Neuronal stem cell (in vitro differentiated cells): ENCODE results near the gene H6PD.

ENCODE experiments used
- DNase-seq: peaks from one replicate; pipeline ENCODE4 v3.0.0-alpha.2; 2013; ENCODE audit warnings: low spot score
- H2AFZ ChIP-seq: one replicate; pipeline ENCODE4 v1.6.1; 2013; ENCODE audit warnings: mild to moderate bottlenecking, low read length, inconsistent platforms
- H2AK5ac ChIP-seq: 2 replicates; pipeline ENCODE4 v1.6.1; 2013; ENCODE audit warnings: low read depth, mild to moderate bottlenecking, inconsistent platforms, low read length, moderate library complexity, mixed read lengths
- H2BK120ac ChIP-seq: 2 replicates; pipeline ENCODE4 v1.6.1; 2013; ENCODE audit warnings: low read depth, mild to moderate bottlenecking, inconsistent platforms, low read length, moderate library complexity, mixed read lengths
- H2BK12ac ChIP-seq: one replicate; pipeline ENCODE4 v1.6.1; 2013; ENCODE audit warnings: low read length, inconsistent platforms
- H2BK15ac ChIP-seq: 2 replicates; pipeline ENCODE4 v1.6.1; 2013; ENCODE audit warnings: mild to moderate bottlenecking, low read length, inconsistent platforms, mixed read lengths
- H2BK5ac ChIP-seq: one replicate; pipeline ENCODE4 v1.6.1; 2013; ENCODE audit warnings: inconsistent platforms, mild to moderate bottlenecking, low read length, moderate library complexity
- H3K14ac ChIP-seq: one replicate; pipeline ENCODE4 v1.6.1; 2013; ENCODE audit warnings: low read length, inconsistent platforms
- H3K18ac ChIP-seq: 2 replicates; pipeline ENCODE4 v1.6.1; 2013; ENCODE audit warnings: low read length, inconsistent platforms
- H3K23ac ChIP-seq: 2 replicates; pipeline ENCODE4 v1.6.1; 2013; ENCODE audit warnings: low read depth, mild to moderate bottlenecking, mixed read lengths, low read length, inconsistent platforms; ENCODE audit not compliant: poor library complexity
- H3K27ac ChIP-seq: replicated peaks from 3 replicates; pipeline ENCODE4 v1.5.1; 2013; ENCODE audit warnings: low read length, inconsistent platforms
- H3K27me3 ChIP-seq, 3 experiments: 2 replicates each; pipeline ENCODE4 v1.6.1; 2013; ENCODE audit warnings: low read length in 3 of 3, mild to moderate bottlenecking in 2 of 3, inconsistent platforms in 1 of 3, low read depth in 1 of 3, mixed read lengths in 1 of 3, moderate library complexity in 1 of 3; ENCODE audit not compliant: control insufficient read depth in 3 of 3, insufficient read depth in 3 of 3
- H3K36me3 ChIP-seq, 2 donors: replicated peaks in 1 of 2; 2 replicates each; pipeline ENCODE4 v1.6.1; 2013; ENCODE audit warnings: low read length in 2 of 2; ENCODE audit not compliant: control insufficient read depth in 2 of 2, insufficient read depth in 2 of 2
- H3K4ac ChIP-seq: 2 replicates; pipeline ENCODE4 v1.6.1; 2013; ENCODE audit warnings: inconsistent platforms, mild to moderate bottlenecking, low read length, moderate library complexity
- H3K4me1 ChIP-seq, 2 donors: 1 replicate in 1 of 2; 2 replicates in 1 of 2; pipeline ENCODE4 v1.6.1; 2013; ENCODE audit warnings: low read length in 2 of 2, low read depth in 1 of 2; ENCODE audit not compliant: control insufficient read depth in 2 of 2, insufficient read depth in 1 of 2
- H3K4me2 ChIP-seq: one replicate; pipeline ENCODE4 v1.6.1; 2013; ENCODE audit warnings: mild to moderate bottlenecking, low read length, inconsistent platforms; ENCODE audit not compliant: insufficient read depth, poor library complexity, severe bottlenecking
- H3K4me3 ChIP-seq, 2 donors: 2 replicates each; pipeline ENCODE4 v1.5.1; 2013; ENCODE audit warnings: low read length in 2 of 2, mild to moderate bottlenecking in 2 of 2, inconsistent platforms in 1 of 2, moderate library complexity in 1 of 2
- H3K79me1 ChIP-seq: one replicate; pipeline ENCODE4 v1.6.1; 2013; ENCODE audit warnings: low read depth, mild to moderate bottlenecking, inconsistent platforms, low read length, moderate library complexity
- H3K9ac ChIP-seq: one replicate; pipeline ENCODE4 v1.6.1; 2013; ENCODE audit warnings: mild to moderate bottlenecking, low read depth, low read length, inconsistent platforms; ENCODE audit not compliant: poor library complexity
- H3K9me3 ChIP-seq, 2 donors: replicated peaks in 1 of 2; 2 replicates each; pipeline versions ENCODE3 to v1.6.1; 2013; ENCODE audit warnings: low read length in 2 of 2, mild to moderate bottlenecking in 2 of 2, inconsistent platforms in 1 of 2, low read depth in 1 of 2, mixed read lengths in 1 of 2, moderate library complexity in 1 of 2; ENCODE audit not compliant: control insufficient read depth in 2 of 2, insufficient read depth in 1 of 2
- H4K8ac ChIP-seq: one replicate; pipeline ENCODE4 v1.6.1; 2013; ENCODE audit warnings: low read depth, mild to moderate bottlenecking, inconsistent platforms, low read length, moderate library complexity
- H4K91ac ChIP-seq: one replicate; pipeline ENCODE4 v1.6.1; 2013; ENCODE audit warnings: low read length, low read depth, mild to moderate bottlenecking, inconsistent platforms; ENCODE audit not compliant: poor library complexity
- WGBS, 2 donors: extraction: QIAGEN DNeasy Blood & Tissue Kit; methylation state at CpG; one replicate each; pipeline ENCODE4 v1.1.7; 2013; ENCODE audit warnings: missing lambda C conversion rate in 2 of 2, mixed read lengths in 1 of 2; ENCODE audit not compliant: insufficient read length in 2 of 2, insufficient replicate concordance in 1 of 2; ENCODE audit errors: extremely low coverage in 2 of 2; 5-methylcytosine and 5-hydroxymethylcytosine counted together

The H6PD gene

GRCh38 chr1:9235560-9235959 is 986 bp downstream of the H6PD start:
- DNase-seq = no peak
- WGBS, 2 donors = no CpG with 5 or more reads among the region's 10 CpGs
- Histone ChIP-seq H3K18ac (no peak overlapping the region), H3K9me3 (peaks cover 0 to 4% of the 10 kb centered on the region in 2 donors), H2BK15ac (peak overlapping the region; percentile 15), H3K79me1 (no peaks in the 10 kb centered on the region), H4K91ac (no peak overlapping the region), H3K27ac (no peak overlapping the region), H3K4me3 (peak overlapping the region in 1 of 2 donors; percentile 86), H2BK5ac (no peak overlapping the region), H3K9ac (no peak overlapping the region), H3K23ac (no peak overlapping the region), H3K4me1 (peaks cover 0 to 8% of the 10 kb centered on the region in 2 donors), H2AK5ac (no peak overlapping the region), H2BK120ac (no peak overlapping the region), H2BK12ac (no peak overlapping the region), H3K36me3 (peaks cover 0 to 14% of the 10 kb centered on the region in 2 donors), H3K14ac (no peak overlapping the region), H3K4ac (no peak overlapping the region), H2AFZ (peak overlapping the region; percentile 95), H3K27me3 (peaks cover 0 to 13% (median 2%) of the 10 kb centered on the region in 3 experiments), H4K8ac (no peak overlapping the region), H3K4me2 (peak overlapping the region; percentile 58)

GRCh38 chr1:9238134-9238533 is 3.6 kb downstream of the H6PD start:
- H3K18ac ChIP-seq = no peak overlapping the region
- H3K4me3 ChIP-seq = no peak overlapping the region
- no peak overlapping the region for H2BK5ac ChIP-seq
- peak overlapping the region; percentile 51 for H3K9ac ChIP-seq
- H2AFZ ChIP-seq = no peak overlapping the region
- H2BK12ac ChIP-seq = no peak overlapping the region
- no peak for DNase-seq
- no CpG with 5 or more reads among the region's 6 CpGs for WGBS, 2 donors
- no peak overlapping the region for H3K23ac ChIP-seq
- H3K4me1 ChIP-seq = peaks cover 0 to 10% of the 10 kb centered on the region in 2 donors
- no peak overlapping the region for H3K4ac ChIP-seq
- H4K8ac ChIP-seq = no peak overlapping the region
- peaks cover 0 to 2% (median 0%) of the 10 kb centered on the region in 3 experiments for H3K27me3 ChIP-seq
- H3K79me1 ChIP-seq = no peaks in the 10 kb centered on the region
- H3K27ac ChIP-seq = no peak overlapping the region
- H2BK120ac ChIP-seq = no peak overlapping the region
- peaks cover 0 to 14% of the 10 kb centered on the region in 2 donors for H3K36me3 ChIP-seq
- peaks cover 0 to 2% of the 10 kb centered on the region in 2 donors for H3K9me3 ChIP-seq
- H3K4me2 ChIP-seq = no peak overlapping the region
- no peak overlapping the region for H2BK15ac ChIP-seq
- no peak overlapping the region for H2AK5ac ChIP-seq
- H4K91ac ChIP-seq = no peak overlapping the region
- H3K14ac ChIP-seq = no peak overlapping the region

DNA sequence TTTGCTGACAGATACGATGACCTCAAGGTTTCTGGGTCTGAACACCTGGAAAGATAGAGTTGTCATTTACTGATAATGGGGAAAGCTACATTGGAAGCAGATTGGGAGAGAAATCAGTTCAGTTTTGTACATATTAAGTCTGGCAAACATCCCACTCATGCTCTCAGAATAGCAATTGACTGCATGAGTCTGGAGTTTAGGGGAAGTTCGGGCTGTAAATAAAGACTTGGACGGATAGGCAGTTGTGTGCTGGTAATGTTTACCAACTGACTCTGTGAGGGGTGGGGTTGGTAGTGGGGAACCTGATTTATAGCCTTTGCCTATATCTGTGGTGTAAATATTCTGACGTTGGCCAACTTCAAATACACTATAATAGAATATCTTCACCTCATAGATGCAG is 4.0 kb downstream of the H6PD start:
- H3K9ac ChIP-seq = no peak overlapping the region
- peaks cover 0 to 2% of the 10 kb centered on the region in 2 donors for H3K9me3 ChIP-seq
- no peak overlapping the region for H3K18ac ChIP-seq
- no peaks in the 10 kb centered on the region for H3K79me1 ChIP-seq
- H2AFZ ChIP-seq = no peak overlapping the region
- no peak overlapping the region for H4K8ac ChIP-seq
- H2BK12ac ChIP-seq = no peak overlapping the region
- peaks cover 0 to 2% (median 0%) of the 10 kb centered on the region in 3 experiments for H3K27me3 ChIP-seq
- H3K4me3 ChIP-seq = no peak overlapping the region
- no peak for DNase-seq
- no peak overlapping the region for H2AK5ac ChIP-seq
- H2BK120ac ChIP-seq = no peak overlapping the region
- no peak overlapping the region for H3K14ac ChIP-seq
- no peak overlapping the region for H3K4ac ChIP-seq
- no peak overlapping the region for H3K27ac ChIP-seq
- no CpG with 5 or more reads among the region's 4 CpGs for WGBS, 2 donors
- H2BK5ac ChIP-seq = no peak overlapping the region
- H3K4me1 ChIP-seq = peaks cover 0 to 10% of the 10 kb centered on the region in 2 donors
- no peak overlapping the region for H3K4me2 ChIP-seq
- peaks cover 0 to 14% of the 10 kb centered on the region in 2 donors for H3K36me3 ChIP-seq
- no peak overlapping the region for H3K23ac ChIP-seq
- no peak overlapping the region for H2BK15ac ChIP-seq
- H4K91ac ChIP-seq = no peak overlapping the region

GRCh38 chr1:9239622-9240401 is 5.2 kb downstream of the H6PD start:
- Histone ChIP-seq H3K4me1 (peaks cover 0 to 5% of the 10 kb centered on the region in 2 donors), H3K9ac (no peak overlapping the region), H2BK5ac (no peak overlapping the region), H3K79me1 (no peaks in the 10 kb centered on the region), H2BK15ac (no peak overlapping the region), H3K14ac (no peak overlapping the region), H2AFZ (no peak overlapping the region), H3K4me3 (no peak overlapping the region), H3K27me3 (no peaks in the 10 kb centered on the region), H3K36me3 (peaks cover 0 to 14% of the 10 kb centered on the region in 2 donors), H4K8ac (no peak overlapping the region), H3K9me3 (peaks cover 0 to 2% of the 10 kb centered on the region in 2 donors), H2BK120ac (no peak overlapping the region), H4K91ac (no peak overlapping the region), H3K4me2 (no peak overlapping the region), H2BK12ac (no peak overlapping the region), H3K23ac (no peak overlapping the region), H2AK5ac (no peak overlapping the region), H3K4ac (no peak overlapping the region), H3K18ac (no peak overlapping the region), H3K27ac (no peak overlapping the region)
- WGBS, 2 donors = no CpG with 5 or more reads among the region's 16 CpGs
- no peak for DNase-seq
